Measurements from ENCODE around the gene NDUFS8.

NDUFS8 gene

GRCh38 chr11:68077617-68078582 lies 47.4 kb downstream of the NDUFS8 start:
- no peak for DNase-seq (ENCODE audit: low read depth, low spot score)

GRCh38 chr11:68080860-68081259 lies 50.4 kb downstream of the NDUFS8 start:
- DNase-seq (ENCODE audit: low read depth, low spot score) = no peak

GRCh38 chr11:68081691-68082090 lies 51.2 kb downstream of the NDUFS8 start:
- no peak for DNase-seq (ENCODE audit: low read depth, low spot score)

- no peak for DNase-seq (ENCODE audit: low read depth, low spot score)
These were observed 52.0 kb downstream of the NDUFS8 start for GRCh38 chr11:68082481-68082880.

GRCh38 chr11:68083517-68083916 lies 53.0 kb downstream of the NDUFS8 start:
- no peak for DNase-seq (ENCODE audit: low read depth, low spot score)

All from iPS DF 19.7 (cell line).